ENCODE measurements around the gene MRGPRX2.

Gene MRGPRX2

DNA sequence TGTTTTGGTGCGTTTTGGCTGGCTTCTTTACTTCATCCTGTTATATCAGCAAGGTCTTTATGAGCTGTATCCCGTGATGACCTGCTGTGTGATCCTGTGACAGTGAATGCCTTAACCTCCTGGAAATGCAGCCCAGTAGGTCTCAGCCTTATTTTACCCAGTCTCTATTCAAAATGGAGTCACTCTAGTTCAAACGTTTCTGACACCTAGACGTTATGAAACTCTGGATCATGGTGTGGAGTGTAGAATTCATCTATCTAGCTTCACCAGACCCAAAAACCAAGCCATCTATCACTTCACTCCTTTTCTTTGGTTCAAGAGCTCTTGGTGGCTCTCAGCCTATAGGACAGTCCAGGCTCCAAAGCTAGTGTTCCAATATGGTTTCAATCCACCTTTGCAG is 28.3 kb upstream of the MRGPRX2 start:
- TF ChIP-seq, protein P1, sequence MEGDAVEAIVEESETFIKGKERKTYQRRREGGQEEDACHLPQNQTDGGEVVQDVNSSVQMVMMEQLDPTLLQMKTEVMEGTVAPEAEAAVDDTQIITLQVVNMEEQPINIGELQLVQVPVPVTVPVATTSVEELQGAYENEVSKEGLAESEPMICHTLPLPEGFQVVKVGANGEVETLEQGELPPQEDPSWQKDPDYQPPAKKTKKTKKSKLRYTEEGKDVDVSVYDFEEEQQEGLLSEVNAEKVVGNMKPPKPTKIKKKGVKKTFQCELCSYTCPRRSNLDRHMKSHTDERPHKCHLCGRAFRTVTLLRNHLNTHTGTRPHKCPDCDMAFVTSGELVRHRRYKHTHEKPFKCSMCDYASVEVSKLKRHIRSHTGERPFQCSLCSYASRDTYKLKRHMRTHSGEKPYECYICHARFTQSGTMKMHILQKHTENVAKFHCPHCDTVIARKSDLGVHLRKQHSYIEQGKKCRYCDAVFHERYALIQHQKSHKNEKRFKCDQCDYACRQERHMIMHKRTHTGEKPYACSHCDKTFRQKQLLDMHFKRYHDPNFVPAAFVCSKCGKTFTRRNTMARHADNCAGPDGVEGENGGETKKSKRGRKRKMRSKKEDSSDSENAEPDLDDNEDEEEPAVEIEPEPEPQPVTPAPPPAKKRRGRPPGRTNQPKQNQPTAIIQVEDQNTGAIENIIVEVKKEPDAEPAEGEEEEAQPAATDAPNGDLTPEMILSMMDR (IDR thresholded peaks at IDR 0.05; ENCODE audit: borderline replicate concordance, insufficient read depth, low read depth, low read length) = no peak

DNA sequence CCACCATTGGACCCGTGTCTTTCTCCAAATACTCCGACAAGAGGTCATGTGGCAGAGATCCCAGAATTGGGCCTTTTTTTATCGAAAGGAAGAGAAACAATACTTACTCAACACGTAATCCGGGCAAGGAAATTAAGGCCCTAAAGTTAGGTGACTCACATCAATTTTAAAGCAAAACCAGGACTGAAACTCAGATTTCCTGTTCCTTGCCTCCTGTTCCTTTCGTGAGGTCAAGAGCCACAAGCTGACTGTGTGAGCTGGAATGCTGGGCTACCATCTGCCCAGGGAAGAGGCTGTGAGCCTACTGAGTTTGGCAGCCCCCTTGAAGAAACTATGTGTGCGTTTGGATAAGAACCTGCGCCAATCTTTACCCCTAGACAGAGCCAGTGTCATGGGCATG is 27.1 kb upstream of the MRGPRX2 start:
- H3K4me3 ChIP-seq (ENCODE audit: low read depth, low read length) = no peak overlapping the region
- TF ChIP-seq, protein P1 (IDR thresholded peaks at IDR 0.05; ENCODE audit: borderline replicate concordance, insufficient read depth, low read depth, low read length) = no peak

More for the DNA sequence above, 28.3 kb upstream of the MRGPRX2 start:
- no peak overlapping the region for H3K4me3 ChIP-seq (ENCODE audit: low read depth, low read length)

DNA sequence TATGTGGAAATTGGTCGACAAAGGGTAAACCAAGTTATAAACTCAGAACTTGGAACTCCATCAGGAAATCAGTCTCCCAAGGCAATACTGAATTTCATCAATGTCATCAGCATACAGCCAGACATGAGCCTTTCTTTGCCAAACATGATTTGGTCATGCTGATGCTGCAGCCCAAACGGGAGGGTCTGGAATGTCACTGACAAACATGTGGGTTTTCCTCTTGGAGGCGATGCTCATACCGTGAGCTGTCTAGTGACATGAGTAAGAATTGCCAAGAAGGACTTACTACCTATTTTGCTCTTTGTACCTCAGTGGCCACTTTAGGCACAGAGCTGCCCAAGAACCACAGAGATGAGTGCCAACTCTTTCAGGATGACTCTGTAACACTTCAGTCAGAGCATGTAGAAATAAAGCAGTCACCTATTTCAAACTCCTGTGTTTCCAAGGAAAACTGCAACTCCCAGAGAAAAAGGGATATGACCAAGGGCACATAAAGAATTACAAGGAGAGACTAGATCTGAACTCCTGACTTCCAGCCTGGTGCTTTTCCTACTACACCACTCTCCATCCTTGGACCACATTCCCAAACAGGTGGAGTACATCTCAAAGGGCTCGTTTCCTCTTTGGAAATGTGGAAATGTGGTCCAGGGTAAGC is 24.3 kb upstream of the MRGPRX2 start:
- H3K4me3 ChIP-seq (ENCODE audit: low read depth, low read length) = no peak overlapping the region
- TF ChIP-seq, protein P1 (IDR thresholded peaks at IDR 0.05; ENCODE audit: borderline replicate concordance, insufficient read depth, low read depth, low read length) = no peak

DNA sequence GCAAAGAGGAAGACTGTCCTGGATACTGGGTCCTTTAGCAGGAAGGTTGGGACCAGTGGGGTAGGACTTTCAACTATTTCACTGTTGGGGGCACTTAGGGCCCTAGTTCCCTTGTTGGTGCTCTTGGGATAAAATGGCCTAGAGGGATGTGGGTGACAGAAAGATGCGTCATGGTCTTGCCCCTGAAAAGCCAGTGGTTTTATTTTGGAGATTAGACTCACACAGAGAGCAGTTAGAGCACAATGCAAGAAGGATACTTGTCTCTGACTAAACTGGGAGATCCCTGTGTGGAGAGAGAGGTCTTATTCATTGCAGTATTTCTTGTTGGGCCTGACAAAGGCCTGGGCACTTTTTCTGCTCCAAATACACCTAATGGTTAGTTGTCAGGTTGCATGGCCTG is 22.6 kb upstream of the MRGPRX2 start:
- TF ChIP-seq, protein P1 (IDR thresholded peaks at IDR 0.05; ENCODE audit: borderline replicate concordance, insufficient read depth, low read depth, low read length) = no peak

DNA sequence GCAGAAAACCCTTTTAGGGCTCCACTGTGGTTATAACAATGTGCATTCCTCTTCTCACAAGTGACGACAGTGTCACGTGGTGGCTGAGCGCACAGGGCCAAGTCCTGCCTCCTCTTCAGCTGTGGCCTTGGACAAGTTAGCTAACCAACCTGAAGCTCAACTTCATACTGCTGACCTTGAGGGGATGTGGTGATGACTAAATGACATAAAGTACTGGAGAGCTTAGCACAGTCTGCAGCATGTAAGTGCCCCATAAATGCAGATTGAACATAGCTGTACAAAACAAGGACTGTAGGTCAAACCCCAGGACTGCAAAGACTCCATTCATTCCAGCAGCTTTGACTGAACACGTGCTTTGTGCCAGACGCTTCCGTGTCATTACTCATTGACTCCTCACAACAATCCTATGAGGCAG is 20.1 kb upstream of the MRGPRX2 start:
- TF ChIP-seq, protein P1 (IDR thresholded peaks at IDR 0.05; ENCODE audit: borderline replicate concordance, insufficient read depth, low read depth, low read length) = no peak
- H3K4me3 ChIP-seq (ENCODE audit: low read depth, low read length) = no peak overlapping the region

More for the DNA sequence above, 22.6 kb upstream of the MRGPRX2 start:
- H3K4me3 ChIP-seq (ENCODE audit: low read depth, low read length) = no peak overlapping the region

DNA sequence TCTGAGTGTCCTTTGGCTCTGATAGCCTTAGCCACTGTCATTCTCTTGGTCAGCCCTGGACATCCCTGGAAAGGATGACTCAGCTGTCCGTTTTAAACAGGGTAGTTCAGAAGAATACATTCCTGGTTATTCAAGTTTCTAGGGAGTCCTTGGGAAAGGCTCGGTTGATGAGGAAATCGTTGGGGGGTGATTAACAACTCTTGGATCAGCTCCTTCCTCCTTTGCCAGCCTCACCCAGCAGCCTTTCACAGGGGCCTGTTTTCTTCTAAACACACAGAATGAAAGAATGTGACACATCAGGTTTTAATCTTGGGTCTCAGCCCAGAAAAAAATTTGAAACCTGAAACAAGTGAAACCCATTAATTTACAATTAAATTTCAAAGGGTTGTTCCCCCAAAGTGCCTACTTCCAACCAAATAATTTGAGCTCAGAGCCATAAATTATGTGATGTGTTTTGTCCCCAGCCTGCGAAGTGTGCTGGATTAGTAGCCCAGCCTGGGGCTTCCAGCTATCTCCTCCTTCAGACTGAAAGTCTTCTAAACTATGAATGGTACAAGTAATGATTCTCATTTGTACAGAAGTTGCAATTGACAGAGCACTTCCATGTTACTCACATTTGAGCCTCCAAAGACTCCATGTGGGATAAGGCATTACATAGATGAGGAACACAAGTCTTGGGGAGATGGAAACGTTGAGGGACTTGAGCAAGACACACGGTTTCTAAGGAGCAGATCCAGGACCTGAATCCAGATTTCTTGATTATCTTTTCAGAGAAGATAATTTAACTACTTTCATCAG is 19.3 kb upstream of the MRGPRX2 start:
- TF ChIP-seq, protein P1 (IDR thresholded peaks at IDR 0.05; ENCODE audit: borderline replicate concordance, insufficient read depth, low read depth, low read length) = no peak

DNA sequence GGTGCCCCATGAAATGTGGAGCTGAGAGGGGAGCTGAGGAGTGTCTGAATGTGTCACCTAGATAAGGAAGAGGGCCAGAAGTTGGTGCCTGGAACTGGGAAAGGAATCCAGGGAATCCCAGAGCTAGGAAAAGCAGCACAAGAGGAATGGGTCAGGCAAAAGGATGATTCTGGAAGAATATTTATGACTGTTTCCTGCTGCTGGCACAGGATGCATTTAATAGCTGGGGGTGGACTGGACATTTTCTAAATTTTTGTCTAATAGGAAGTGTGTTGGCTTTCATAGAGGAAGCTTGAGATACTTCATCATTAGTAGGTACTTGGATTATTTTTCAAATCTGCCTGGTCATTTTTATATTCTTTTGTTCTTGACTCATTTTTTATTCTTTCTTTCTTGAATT is 17.4 kb upstream of the MRGPRX2 start:
- no peak overlapping the region for H3K4me3 ChIP-seq (ENCODE audit: low read depth, low read length)
- TF ChIP-seq, protein P1 (IDR thresholded peaks at IDR 0.05; ENCODE audit: borderline replicate concordance, insufficient read depth, low read depth, low read length) = no peak

More for the DNA sequence above, 19.3 kb upstream of the MRGPRX2 start:
- no peak overlapping the region for H3K4me3 ChIP-seq (ENCODE audit: low read depth, low read length)
